HAP-1 (cell line): ENCODE measurements around the gene COL21A1.
"Not testable (repeated sequence)": the region's sequence is repeated elsewhere in the genome, so short reads cannot be mapped to it uniquely, and the experiment has no call there.

ENCODE experiments used
- DNase-seq, 2 experiments: peaks; one replicate each; pipeline ENCODE4 v3.0.0-alpha.2; 2016 to 2020; ENCODE audit warnings: low spot score in 2 of 2
- H3K27me3 ChIP-seq: fragments of 250-450 bp; sonication (Bioruptor Pico); 2 replicates; pipeline ENCODE4 v1.5.1; 2020; ENCODE audit warnings: low read depth, mild to moderate bottlenecking, moderate library complexity
- H3K36me3 ChIP-seq: fragments of 250-450 bp; sonication (Bioruptor Pico); replicated peaks from 2 replicates; pipeline ENCODE4 v1.5.1; 2020; ENCODE audit warnings: mild to moderate bottlenecking
- H3K4me1 ChIP-seq: fragments of 250-450 bp; sonication (Bioruptor Pico); 2 replicates; pipeline ENCODE4 v1.5.1; 2020; ENCODE audit warnings: mild to moderate bottlenecking
- H3K4me3 ChIP-seq: fragments of 250-450 bp; sonication (Bioruptor Pico); 2 replicates; pipeline ENCODE4 v1.5.1; 2020; ENCODE audit warnings: mild to moderate bottlenecking, moderate library complexity
- H3K9me3 ChIP-seq: fragments of 250-450 bp; sonication (Bioruptor Pico); 2 replicates; pipeline ENCODE4 v1.5.1; 2020; ENCODE audit warnings: mild to moderate bottlenecking, moderate library complexity
- in situ Hi-C: fragments of 300-500 bp; cut with MboI; formaldehyde crosslinking; loops from 3 replicates; pipeline ENCODE4 v1.14.3; 2020; ENCODE audit warnings: low sequenced_read_pairs, inconsistent platforms, mixed read lengths

COL21A1 gene

DNA sequence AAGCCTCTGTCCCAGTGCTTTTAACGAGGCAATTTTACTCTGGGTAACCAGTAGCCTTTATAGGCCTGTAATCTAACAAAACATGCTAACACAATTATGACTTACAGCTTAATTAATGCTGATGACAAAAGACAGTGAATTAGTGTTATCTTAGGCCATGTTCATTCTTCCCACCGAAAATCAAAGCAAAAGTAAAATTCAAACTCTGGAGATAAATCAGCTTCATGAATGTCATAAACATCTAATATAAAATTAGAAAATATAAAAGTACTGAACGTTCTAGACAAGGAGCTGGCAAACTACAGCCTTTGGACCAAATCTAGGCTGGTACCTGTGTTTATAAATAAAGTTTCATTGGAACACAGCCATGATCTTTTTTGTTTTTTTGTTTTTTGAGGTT, 18.6 kb upstream of the COL21A1 start:
- Histone ChIP-seq H3K27me3 (0 out of 2 replicates have a peak, but pooled peaks cover 3% of the 10 kb centered on the region), H3K4me3 (no peak overlapping the region), H3K36me3 (no peaks in the 10 kb centered on the region), H3K4me1 (no peaks in the 10 kb centered on the region), H3K9me3 (no peaks in the 10 kb centered on the region)
- in situ Hi-C loops, result no loop called here
- DNase-seq, result no peak

DNA sequence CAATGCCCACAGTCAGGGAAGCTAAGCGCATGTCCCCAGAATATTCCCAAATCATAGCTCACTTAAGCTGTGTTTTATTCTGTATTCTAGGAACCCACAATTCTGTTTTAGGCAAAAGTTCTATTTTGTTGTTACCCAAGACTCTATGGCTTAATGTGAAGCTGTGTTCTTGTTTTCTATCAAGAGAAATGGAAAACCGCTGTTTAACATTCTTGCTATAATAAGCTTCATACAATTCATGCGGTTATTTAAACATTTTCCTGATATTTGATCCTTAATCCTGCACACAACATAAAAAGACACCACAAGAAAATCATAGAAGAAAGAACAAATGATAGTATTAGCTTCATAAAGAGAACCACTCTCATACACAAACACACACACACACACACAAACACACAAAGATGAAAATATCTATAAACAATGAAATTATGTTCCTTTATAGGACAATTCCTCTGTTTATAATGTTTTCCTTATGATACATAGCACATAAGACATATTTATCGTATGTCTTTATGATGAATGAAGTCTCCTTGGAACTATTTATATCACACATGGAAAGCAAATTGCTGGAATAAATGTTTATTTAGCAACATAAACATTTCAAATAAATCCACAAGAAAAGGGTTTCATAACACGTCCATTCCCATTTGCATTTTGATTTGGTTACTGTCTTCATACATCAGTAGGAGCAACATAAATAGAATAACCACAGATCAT, 16.4 kb upstream of the COL21A1 start:
- DNase-seq, result no peak
- 0 out of 2 replicates have a peak, but pooled peaks cover 3% of the 10 kb centered on the region for H3K27me3 ChIP-seq
- in situ Hi-C loops, result no loop called here
- H3K4me3 ChIP-seq, result no peak overlapping the region
- no peaks in the 10 kb centered on the region for H3K36me3 ChIP-seq
- no peaks in the 10 kb centered on the region for H3K9me3 ChIP-seq
- H3K4me1 ChIP-seq, result no peaks in the 10 kb centered on the region

DNA sequence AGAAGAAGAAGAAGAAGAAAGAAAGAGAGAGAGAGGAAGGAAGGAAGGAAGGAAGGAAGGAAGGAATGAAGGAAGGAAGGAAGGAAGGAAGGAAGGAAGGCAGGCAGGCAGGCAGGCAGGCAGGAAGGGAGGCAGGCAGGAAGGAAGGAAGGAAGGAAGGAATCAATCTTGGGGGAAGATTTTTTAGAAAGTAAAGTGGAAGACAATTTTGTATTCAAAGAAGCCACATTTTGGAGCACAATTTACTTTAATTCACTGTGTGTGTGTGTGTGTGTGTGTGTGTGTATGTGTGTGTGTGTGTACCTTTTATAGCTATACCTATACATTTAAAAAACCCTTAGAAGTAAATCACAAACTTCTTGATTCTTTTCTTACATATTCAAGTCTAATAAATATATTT, 13.2 kb upstream of the COL21A1 start:
- in situ Hi-C loops, H3K27me3 ChIP-seq, H3K36me3 ChIP-seq, DNase-seq, H3K4me1 ChIP-seq, H3K9me3 ChIP-seq, H3K4me3 ChIP-seq: not testable (repeated sequence)

DNA sequence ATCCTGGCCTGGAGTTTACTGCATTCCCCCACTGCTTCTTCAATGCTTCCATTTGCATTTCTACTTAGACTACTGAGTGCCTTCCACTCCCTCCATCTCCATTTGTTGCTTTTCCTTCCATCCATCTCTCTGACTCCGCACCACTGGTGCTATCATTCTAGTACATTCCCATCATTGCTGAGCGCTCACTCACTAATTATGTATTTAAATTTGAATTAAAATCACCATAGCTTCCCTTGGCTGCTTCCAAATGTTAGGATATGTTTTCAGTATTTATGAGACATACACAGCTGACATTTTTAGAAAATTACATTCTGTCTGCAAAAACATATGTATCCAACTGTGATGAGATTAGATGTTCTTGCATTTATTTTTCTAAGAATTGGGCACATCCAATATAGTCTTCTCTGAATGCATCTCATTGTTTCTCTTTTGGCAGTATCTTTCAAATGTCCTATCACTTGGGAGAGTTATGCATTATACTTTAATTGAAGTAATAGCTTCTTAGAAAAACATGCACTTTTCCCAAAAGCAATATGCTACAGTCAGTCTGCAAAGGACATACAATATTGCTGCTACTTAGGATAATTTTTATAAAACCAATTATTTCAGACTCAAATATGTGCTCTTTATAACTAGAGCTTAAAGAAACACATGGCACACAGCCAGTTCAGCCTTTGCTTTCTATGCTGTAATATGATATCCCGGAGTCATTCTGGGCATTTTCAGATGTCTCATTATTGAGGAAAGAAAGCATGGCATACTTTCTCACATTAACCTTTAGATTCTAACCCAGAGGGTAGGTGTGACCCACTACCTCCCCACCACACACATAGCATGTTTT, 12.1 kb upstream of the COL21A1 start:
- H3K4me1 ChIP-seq, result no peaks in the 10 kb centered on the region
- in situ Hi-C loops, result no loop called here
- no peaks in the 10 kb centered on the region for H3K9me3 ChIP-seq
- H3K27me3 ChIP-seq, result 0 out of 2 replicates have a peak, but pooled peaks cover 5% of the 10 kb centered on the region
- no peak for DNase-seq
- no peak overlapping the region for H3K4me3 ChIP-seq
- H3K36me3 ChIP-seq, result no peaks in the 10 kb centered on the region

DNA sequence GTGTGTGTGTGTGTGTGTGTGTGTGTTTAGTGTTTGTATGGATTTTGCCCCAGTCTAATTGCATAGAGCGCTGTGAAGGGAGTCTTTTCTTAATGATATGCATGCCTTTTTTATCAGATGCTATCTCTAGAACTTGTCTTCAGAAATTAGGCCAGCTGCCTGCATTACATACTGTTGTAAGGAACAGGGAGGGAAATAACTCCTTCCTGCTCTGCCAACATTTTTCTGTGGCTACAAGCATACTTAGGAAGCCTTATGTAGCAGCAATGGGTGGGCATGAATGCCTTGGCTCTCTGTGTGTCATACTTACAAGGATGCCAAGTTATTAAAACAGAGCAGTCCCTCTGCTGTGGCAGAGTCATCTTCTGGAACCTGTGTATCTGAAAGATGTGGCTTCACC, 8.0 kb upstream of the COL21A1 start:
- in situ Hi-C loops, result no loop called here
- no peak for DNase-seq
- Histone ChIP-seq H3K4me1 (no peaks in the 10 kb centered on the region), H3K4me3 (no peak overlapping the region), H3K9me3 (no peaks in the 10 kb centered on the region), H3K36me3 (no peaks in the 10 kb centered on the region), H3K27me3 (0 out of 2 replicates have a peak, but pooled peaks cover 4% of the 10 kb centered on the region)

DNA sequence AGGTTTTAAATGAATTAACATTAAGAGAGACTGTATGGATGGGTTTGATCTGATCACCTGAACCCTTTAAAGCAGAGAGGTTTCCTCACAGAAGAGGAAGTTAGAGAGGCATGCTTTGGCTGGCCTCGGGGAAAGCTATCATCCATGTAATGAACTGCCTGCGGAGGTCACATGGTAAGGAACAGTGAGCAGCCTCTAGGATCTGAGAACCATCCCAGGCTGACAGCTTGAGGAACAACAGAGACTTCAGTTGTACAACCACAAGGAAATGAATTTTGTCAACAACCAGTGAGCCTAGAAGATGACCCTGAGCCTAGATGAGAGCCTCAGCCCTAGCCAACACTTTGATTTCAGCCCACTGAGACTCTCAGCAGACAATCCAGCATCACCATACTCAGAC, 2.9 kb upstream of the COL21A1 start:
- Histone ChIP-seq H3K27me3 (peaks cover 4% of the 10 kb centered on the region; the same call in 1 of the 2 replicates), H3K4me1 (no peaks in the 10 kb centered on the region), H3K4me3 (no peak overlapping the region), H3K9me3 (no peaks in the 10 kb centered on the region), H3K36me3 (no peaks in the 10 kb centered on the region)
- DNase-seq, result no peak
- in situ Hi-C loops, result no loop called here

DNA sequence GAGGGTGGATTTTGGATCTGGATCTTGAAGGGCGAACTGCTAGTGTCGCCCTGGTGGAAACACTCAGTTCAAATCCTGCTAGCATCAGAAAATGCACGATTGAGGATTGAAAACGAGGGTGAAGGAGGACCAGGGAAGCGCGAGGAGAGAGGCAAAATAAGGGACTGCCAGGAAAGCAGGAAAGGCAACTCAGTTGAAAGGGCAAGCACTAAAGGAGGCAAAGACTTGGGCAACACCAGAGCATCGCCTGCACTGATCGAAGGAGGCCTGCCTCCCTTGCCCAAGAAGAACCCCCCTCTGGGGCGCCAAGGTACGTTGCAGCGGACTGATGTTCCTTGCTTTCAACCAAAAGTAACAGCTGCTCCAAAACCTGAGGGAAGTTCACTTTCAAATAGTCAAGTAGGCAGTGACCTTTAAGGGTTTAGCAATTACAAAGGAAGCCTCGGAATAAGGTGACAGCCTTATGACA, 308 bp upstream of the COL21A1 start:
- no peaks in the 10 kb centered on the region; the same call in 1 of the 2 replicates for H3K27me3 ChIP-seq
- no peak for DNase-seq
- no peaks in the 10 kb centered on the region for H3K9me3 ChIP-seq
- no peaks in the 10 kb centered on the region for H3K36me3 ChIP-seq
- no peaks in the 10 kb centered on the region for H3K4me1 ChIP-seq
- in situ Hi-C loops, result no loop called here
- no peak overlapping the region for H3K4me3 ChIP-seq

DNA sequence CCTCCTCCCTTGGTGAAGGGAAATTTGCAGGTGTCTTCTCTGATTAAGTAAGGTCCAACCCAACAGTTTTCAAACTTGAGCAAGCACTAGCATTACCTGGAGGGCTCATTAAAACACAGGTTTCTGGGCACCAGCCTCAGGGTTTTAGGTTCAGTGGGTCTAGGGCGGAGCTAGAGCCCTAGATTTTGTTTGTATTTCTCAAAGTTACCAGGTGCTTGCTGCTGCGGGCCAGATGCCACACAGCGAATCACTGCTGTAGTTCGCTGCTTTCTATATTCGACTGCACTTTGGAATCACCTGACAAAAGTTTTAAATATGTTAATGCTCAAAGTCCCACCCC, 869 bp downstream of the COL21A1 start:
- no peak for DNase-seq

DNA sequence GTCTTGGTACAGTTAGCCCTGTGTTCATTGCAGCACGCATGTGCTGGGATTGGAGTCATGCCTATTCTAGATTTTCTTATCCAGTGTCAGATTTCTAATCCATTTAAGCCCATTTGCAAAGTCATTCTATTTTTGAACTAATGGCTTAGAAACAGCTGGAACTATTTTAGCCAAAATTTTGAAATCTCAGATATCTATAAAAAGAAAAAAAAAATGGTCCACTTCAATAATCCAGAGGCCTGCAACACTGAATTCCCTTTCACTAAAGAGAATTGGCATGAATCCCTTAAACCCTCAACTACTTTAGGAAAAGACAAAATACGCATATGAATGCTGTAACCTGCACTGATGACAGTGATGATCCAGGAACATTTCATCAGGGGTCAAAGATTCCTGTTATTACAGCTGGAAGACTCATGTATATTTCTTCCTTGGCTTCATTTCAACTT, 1.5 kb downstream of the COL21A1 start:
- Histone ChIP-seq H3K4me1 (no peaks in the 10 kb centered on the region), H3K4me3 (no peak overlapping the region), H3K36me3 (no peaks in the 10 kb centered on the region), H3K9me3 (no peaks in the 10 kb centered on the region), H3K27me3 (no peaks in the 10 kb centered on the region; the same call in 1 of the 2 replicates)
- in situ Hi-C loops, result no loop called here
- DNase-seq, result peak in 1 of 2 experiments; percentile 8

More for the DNA sequence above, 869 bp downstream of the COL21A1 start:
- in situ Hi-C loops, result no loop called here
- H3K4me3 ChIP-seq, result no peak overlapping the region
- H3K27me3 ChIP-seq, result no peaks in the 10 kb centered on the region; the same call in 1 of the 2 replicates
- no peaks in the 10 kb centered on the region for H3K36me3 ChIP-seq
- H3K4me1 ChIP-seq, result no peaks in the 10 kb centered on the region
- no peaks in the 10 kb centered on the region for H3K9me3 ChIP-seq

DNA sequence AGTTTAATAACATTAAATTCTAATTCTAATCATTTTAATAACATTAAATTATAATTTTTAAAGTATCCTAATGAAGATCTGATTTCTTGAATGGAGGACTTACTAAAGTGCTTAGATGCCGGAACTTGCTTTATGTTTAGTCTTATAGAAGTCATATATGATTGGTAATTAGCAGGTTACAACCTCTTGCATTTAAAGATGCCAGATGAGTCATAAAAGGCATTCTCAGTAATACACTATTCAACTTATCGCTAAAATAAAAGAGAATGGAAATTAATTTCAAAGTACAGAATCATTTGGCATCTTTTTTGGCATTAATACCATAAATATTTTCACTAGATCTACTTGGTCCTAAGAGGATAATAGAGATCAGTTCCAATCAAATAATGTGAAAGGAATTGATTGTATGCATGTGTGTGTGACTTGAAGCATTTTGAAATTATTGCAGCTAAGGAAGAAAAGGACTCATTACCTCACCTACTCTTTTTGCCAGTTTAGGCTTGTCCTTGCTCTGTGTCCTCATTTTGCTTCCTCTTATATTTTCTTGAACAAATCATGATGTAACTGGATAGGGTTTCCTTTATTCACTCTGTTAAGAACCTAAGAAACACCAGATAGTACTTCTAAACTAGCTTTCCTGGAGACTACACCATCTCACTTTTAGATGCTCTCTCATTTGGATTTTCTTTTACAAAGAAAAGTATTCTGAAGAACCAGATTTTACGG, 2.7 kb downstream of the COL21A1 start:
- DNase-seq, result no peak
- in situ Hi-C loops, result no loop called here
- no peaks in the 10 kb centered on the region for H3K9me3 ChIP-seq
- no peaks in the 10 kb centered on the region for H3K4me1 ChIP-seq
- H3K36me3 ChIP-seq, result no peaks in the 10 kb centered on the region
- H3K27me3 ChIP-seq, result no peaks in the 10 kb centered on the region; the same call in 1 of the 2 replicates
- H3K4me3 ChIP-seq, result no peak overlapping the region

DNA sequence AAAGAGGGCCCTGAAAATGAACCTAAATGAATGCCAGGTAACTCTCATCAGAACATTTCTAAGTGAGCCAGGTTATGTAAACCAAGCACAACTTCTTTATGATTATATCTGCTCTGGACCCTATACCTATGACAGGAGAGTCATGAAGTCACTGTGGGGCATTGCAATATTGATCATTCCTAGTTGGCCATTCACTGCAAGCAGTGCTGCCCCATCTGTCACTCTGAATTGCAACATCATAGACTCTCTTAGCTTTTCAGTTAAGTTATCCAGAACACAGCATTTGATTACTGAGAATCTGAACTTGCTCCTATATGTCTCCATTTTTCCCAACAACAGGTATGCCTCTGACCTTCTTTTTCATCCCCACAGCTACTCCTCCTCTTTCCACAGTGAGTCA, 3.3 kb downstream of the COL21A1 start:
- H3K4me1 ChIP-seq, result no peaks in the 10 kb centered on the region
- H3K9me3 ChIP-seq, result no peaks in the 10 kb centered on the region
- DNase-seq, result no peak
- H3K36me3 ChIP-seq, result no peaks in the 10 kb centered on the region
- H3K4me3 ChIP-seq, result no peak overlapping the region
- in situ Hi-C loops, result no loop called here
- no peaks in the 10 kb centered on the region; the same call in 1 of the 2 replicates for H3K27me3 ChIP-seq

DNA sequence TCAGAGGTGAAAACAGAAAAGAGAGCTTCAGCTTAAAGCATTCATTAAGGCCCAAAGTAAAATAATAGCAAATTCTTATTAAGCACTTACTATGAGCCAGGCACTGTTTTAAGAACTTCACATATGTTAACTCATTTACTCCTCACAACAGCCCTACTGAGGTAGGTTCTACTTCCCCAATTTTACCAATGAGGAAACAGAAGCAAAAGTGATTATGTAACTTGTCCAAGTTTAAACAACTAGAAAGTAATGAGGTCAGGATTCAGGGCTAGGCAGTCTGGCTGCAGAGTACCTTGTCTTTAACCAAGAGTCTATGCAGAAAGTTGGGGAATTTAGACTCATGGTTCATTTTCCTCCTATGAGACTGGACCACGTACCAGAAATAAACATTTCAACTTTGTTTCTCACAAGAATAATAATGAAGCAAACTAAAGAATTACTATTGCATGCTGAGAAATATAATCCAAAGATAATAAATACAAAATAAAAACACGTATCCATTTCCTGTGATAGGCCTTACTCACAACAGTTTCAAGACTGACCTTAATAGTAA, 3.8 kb downstream of the COL21A1 start:
- H3K4me3 ChIP-seq, result no peak overlapping the region
- no peaks in the 10 kb centered on the region for H3K36me3 ChIP-seq
- H3K4me1 ChIP-seq, result no peaks in the 10 kb centered on the region
- no peaks in the 10 kb centered on the region for H3K9me3 ChIP-seq
- no peak for DNase-seq
- H3K27me3 ChIP-seq, result no peaks in the 10 kb centered on the region; the same call in 1 of the 2 replicates
- in situ Hi-C loops, result no loop called here

DNA sequence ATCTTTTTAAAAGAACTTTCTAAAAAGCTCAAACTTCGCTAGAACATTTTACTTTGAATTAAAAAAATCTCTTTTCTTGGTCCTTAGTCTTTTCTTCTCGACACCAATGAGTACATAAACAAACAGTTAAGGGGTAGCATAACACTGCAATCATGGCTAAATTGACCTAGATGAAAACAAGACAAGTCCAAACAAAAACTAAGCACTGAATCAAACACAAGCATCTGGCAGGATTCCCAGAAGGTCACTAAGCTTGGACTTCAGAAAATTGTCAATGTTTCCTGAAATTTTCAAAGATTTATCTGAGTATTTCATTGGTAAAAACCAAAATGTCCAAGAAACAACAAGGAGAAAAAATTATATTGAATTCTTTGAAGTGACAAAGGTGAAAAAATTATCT, 5.0 kb downstream of the COL21A1 start:
- H3K4me3 ChIP-seq, result no peak overlapping the region
- in situ Hi-C loops, result no loop called here

More for the DNA sequence above, 5.0 kb downstream of the COL21A1 start:
- H3K36me3 ChIP-seq, result no peaks in the 10 kb centered on the region
- no peaks in the 10 kb centered on the region for H3K9me3 ChIP-seq
- H3K4me1 ChIP-seq, result no peaks in the 10 kb centered on the region
- DNase-seq, result no peak
- H3K27me3 ChIP-seq, result no peaks in the 10 kb centered on the region
